ENCODE results near the gene MAFB.

The MAFB gene

GRCh38 chr20:40683221-40683893 lies 5.7 kb downstream of the MAFB start:
- in situ Hi-C loops (cut with MboI; ENCODE audit: low sequenced_read_pairs), result loop anchor here (25.0 kb wide), 1 partner anchor 796 kb away; no protein-coding TSS in a partner anchor

DNA sequence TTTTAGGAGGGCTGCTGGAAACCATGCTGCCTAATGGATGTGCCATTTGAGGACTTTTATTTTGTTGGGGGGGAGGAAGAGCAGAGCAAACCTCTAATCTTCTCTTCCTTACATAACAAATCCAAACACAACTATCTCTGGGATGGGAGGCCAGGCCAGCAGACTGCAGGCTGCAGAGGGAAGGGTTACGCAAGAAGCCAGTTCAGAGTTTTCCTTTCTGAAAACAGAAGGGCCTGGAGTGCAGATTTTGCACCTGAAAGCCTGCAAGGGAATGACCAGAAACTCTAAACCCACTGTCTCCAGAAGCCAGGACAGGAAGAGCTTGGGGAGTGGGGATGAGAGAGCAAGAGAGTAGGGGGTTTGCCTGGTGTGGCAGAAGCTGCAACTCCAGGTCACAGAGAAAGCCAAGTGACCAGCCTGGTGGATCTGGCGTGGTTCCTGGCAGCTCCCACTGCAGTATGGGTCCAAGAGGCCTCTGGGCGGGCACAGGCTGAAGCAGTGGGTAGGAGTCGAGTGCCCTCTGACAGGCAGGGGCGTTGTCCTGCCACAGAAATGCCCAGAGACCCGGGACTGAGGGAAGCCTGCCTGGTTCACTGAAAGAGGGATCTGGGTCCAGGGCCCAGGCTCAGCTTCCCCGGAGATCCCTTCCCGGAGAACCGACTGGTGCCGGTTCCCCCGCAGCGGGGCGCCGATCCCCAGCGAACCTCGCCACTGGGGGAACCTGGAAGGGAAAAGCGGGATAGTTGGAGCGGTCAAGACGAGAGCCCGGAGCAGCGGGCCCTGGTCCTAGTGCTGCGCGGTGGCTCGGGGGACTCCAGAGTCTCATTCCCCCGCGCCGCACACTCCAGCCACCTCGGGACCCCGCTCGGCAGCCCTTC lies 6.7 kb downstream of the MAFB start:
- in situ Hi-C loops (cut with MboI; ENCODE audit: low sequenced_read_pairs), result loop anchor here (25.0 kb wide), 1 partner anchor 795 kb away; no protein-coding TSS in a partner anchor

GRCh38 chr20:40681684-40682083 lies 7.4 kb downstream of the MAFB start:
- in situ Hi-C loops (cut with MboI; ENCODE audit: low sequenced_read_pairs), result loop anchor here (25.0 kb wide), 1 partner anchor 794 kb away; no protein-coding TSS in a partner anchor

- in situ Hi-C loops (cut with MboI; ENCODE audit: low sequenced_read_pairs), result loop anchor here (25.0 kb wide), 1 partner anchor 794 kb away; no protein-coding TSS in a partner anchor
Observed at GRCh38 chr20:40681165-40681564, 7.9 kb downstream of the MAFB start.

DNA sequence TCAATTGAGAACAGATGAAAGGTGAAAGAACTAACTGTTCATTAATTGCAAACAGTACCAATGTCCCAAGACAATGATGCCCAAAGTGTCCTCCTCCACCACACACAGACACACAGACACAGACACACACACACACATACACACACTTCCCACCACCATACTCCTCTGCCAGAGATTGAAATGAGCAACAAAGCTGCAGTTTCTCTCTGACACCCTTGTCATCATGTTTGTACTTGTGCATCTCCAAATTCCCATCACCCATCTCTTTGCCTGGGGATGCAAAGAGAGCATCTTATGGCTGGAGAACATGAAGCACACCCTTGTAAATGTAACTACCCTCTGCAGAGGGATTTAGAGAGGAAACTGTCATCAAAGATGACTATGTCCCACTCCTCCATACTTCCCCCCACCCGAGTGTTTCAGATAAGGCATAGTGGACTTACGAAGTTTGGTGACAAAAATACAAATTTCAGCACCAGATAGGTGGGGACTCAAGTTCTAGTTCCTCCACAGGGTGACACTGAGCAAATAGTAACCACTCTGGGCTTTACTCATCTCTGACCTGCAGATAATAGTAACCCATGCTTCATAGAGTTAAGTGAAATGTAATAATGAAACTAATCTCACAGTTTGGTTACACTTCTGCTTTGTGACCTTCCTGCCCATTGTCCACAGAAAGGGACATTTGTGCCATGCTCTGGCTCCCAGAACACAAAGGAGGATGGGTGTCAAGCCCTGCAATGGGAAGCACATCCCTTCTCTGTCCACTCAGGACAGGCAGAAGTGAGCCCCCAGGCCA lies 8.7 kb downstream of the MAFB start:
- in situ Hi-C loops (cut with MboI; ENCODE audit: low sequenced_read_pairs), result loop anchor here (25.0 kb wide), 1 partner anchor 793 kb away; no protein-coding TSS in a partner anchor

DNA sequence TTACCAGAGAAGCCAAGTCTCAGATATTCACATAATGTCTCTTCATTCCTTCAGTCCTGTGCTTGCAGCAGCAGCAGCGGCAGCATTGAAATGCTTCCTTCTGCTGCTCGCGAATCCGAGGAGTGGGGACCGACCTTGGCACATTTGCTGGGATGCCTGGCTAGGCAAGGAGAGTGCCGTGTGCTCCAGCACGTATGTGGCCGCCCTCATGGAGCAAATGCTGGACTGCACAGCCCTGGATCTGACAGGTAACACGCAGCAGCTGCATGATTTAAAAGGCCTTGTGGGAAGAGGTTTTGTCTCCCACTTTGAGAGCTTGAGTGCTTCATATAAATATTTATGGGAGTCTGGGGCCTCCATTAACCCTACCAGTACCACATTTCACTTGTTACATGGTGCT lies 9.9 kb downstream of the MAFB start:
- in situ Hi-C loops (cut with MboI; ENCODE audit: low sequenced_read_pairs), result loop anchor here (25.0 kb wide), 1 partner anchor 792 kb away; no protein-coding TSS in a partner anchor

- in situ Hi-C loops (cut with MboI; ENCODE audit: low sequenced_read_pairs), result loop anchor here (25.0 kb wide), 1 partner anchor 791 kb away; no protein-coding TSS in a partner anchor
Observed at GRCh38 chr20:40678286-40678875, 10.7 kb downstream of the MAFB start.

DNA sequence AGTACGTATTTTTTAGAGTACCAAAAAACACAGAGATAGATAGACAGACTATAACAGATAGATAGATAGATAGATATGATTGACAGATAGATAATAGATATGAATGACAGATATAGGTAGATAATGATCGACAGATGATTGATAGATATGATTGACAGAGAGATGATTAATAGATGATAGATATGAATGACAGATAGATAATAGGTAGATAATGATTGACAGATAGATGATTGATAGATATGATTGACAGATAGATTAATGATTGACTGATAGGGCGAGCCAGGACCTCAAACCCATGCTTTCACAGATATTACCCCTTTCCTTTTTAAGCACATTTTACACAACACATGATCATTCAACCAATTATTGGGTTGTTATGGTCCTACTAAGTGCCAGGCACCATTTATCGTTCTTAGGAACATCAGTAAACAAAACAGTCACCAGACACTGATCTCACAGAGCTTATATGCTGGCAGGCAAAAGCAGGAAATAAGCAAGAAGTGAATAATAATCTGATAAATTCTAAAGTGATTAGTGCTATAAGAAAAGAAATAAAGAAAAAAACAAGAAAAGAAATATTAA lies 11.6 kb downstream of the MAFB start:
- in situ Hi-C loops (cut with MboI; ENCODE audit: low sequenced_read_pairs), result loop anchor here (25.0 kb wide), 1 partner anchor 790 kb away; no protein-coding TSS in a partner anchor

DNA sequence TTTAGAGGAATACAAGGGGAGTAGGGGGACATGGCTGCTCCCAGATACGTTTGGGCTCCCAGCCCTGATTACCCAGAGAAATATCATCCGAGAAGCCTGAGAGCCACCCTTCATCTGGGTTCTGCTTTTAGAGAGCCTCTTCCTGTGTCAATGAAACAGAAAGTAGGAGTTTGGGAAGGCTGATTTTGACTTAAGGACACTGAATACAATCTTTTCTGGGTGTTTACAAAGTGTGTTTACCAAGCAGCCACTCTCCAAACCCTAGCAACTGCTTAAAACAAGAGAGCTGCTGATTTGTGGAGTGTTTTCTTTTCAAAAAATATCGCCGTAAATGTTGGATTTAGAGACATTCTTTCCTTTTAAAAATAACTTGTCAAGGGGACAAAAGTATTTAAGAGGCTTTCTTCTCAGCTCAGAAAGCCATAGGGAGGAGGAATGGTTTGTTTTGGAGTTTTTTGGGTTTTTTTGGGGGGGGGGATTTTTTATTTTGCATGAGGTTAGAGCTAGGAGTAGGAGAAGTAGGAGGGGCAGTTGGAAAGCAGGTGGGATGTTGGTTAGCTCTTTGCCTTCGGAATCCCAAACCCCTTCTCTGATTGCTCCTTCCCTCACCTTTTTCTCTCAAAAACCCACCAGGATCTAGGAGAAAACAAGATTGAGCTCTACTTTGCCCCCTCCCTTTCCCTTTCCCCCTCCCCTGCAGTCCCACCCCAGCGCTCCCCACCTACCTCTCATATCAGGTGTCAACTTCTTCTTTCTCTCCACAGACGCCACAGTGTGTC lies 12.4 kb downstream of the MAFB start:
- in situ Hi-C loops (cut with MboI; ENCODE audit: low sequenced_read_pairs), result loop anchor here (25.0 kb wide), 1 partner anchor 789 kb away; no protein-coding TSS in a partner anchor

DNA sequence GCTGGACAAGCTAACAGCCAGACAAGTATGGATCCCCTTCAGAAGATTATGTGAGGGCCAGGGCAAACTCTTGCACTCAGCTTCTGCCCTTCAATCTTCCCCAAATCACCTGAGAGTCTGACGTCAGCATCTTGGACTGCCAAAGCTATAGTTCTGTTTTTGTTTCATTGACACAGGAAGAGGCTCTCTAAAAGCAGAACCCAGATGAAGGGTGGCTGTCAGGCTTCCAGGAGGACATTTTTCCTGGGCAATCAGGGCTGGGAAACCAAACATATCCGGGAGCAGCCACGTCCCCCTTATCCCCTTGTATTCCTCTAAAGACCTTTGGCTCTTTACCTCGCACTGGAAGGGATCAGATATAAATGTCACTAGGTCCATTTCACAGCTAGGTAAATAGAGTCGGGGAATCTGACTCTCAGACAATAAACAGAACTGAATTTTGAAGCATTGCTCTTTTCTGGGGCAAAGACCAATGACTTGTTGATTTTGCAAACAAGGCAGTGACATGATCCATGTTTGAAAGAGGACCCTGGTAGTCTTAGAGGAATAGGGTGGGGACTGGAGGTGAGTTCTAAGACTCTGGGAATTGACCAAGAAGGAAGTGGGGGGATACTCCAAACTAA lies 13.3 kb downstream of the MAFB start:
- in situ Hi-C loops (cut with MboI; ENCODE audit: low sequenced_read_pairs), result loop anchor here (25.0 kb wide), 1 partner anchor 788 kb away; no protein-coding TSS in a partner anchor

- in situ Hi-C loops (cut with MboI; ENCODE audit: low sequenced_read_pairs), result no loop called here
Observed at GRCh38 chr20:40673442-40673841, 15.6 kb downstream of the MAFB start.

- in situ Hi-C loops (cut with MboI; ENCODE audit: low sequenced_read_pairs), result no loop called here
Observed at GRCh38 chr20:40672095-40672494, 16.9 kb downstream of the MAFB start.

DNA sequence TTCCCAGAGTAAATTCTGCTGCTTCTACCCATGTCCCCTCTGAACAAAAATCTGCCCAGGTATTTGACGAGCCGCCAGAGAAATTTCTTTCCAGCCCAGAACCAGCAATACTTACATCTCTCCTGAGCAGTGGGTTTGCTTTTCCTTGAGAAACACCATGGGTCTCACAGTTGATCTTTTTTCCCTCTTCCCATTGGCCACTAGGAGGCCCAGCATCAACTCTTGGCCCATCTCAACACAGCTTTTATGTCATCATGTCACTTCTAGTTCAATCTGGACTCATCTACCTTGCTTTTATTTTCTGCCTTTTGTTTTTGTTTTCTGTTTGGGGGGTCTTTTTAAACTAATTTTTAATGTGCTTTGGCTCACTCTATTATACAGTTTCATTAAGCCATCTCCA lies 18.8 kb downstream of the MAFB start:
- in situ Hi-C loops (cut with MboI; ENCODE audit: low sequenced_read_pairs), result no loop called here

DNA sequence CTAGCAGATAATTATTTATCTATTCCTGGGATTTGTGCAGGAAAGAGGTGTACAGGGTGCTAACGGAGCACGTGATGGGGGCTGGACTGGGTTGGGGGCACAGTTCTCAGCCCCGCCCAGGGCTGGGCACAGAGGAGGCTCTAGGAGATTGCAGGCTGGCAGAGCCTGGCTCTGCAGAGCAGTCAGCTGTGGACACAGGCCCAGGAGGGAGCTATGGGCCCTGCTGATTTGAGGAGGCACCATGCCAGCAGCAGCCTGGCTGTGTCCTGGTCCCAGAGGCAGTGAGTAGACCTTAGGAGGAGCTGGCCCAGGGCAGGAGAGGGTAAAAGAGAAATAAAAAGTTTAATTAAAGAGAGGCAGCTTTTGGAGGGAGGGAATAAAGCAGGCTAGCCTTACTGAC lies 19.3 kb downstream of the MAFB start:
- in situ Hi-C loops (cut with MboI; ENCODE audit: low sequenced_read_pairs), result no loop called here

GRCh38 chr20:40668449-40669228 lies 20.4 kb downstream of the MAFB start:
- in situ Hi-C loops (cut with MboI; ENCODE audit: low sequenced_read_pairs), result no loop called here

- in situ Hi-C loops (cut with MboI; ENCODE audit: low sequenced_read_pairs), result no loop called here
Observed at GRCh38 chr20:40667503-40667902, 21.5 kb downstream of the MAFB start.

GRCh38 chr20:40666336-40666735 lies 22.7 kb downstream of the MAFB start:
- in situ Hi-C loops (cut with MboI; ENCODE audit: low sequenced_read_pairs), result no loop called here

GRCh38 chr20:40664891-40665290 lies 24.1 kb downstream of the MAFB start:
- in situ Hi-C loops (cut with MboI; ENCODE audit: low sequenced_read_pairs), result no loop called here
